Vagina (tissue), 2 donors: ENCODE data around the gene DAGLA. TPM values are rescaled to one million over a fixed set of nuclear protein-coding genes. Genes with fewer than 3 reads are reported as not detected.

Experiments
- DNase-seq, 2 donors: peaks; one replicate each; pipeline ENCODE4 v3.0.0-alpha.2; 2017; ENCODE audit errors: extremely low spot score in 2 of 2
- H3K27ac ChIP-seq: fragments of 200-600 bp; sonication (generic); one replicate; pipeline ENCODE4 v1.5.1; 2019
- H3K27me3 ChIP-seq: fragments of 200-600 bp; sonication (generic); one replicate; pipeline ENCODE4 v1.5.1; 2019
- H3K36me3 ChIP-seq, 2 donors: fragments of 200-600 bp; sonication (generic); one replicate each; pipeline ENCODE4 v1.5.1; 2017 to 2019
- H3K4me1 ChIP-seq: fragments of 200-600 bp; sonication (generic); one replicate; pipeline ENCODE4 v1.5.1; 2019
- H3K4me3 ChIP-seq, 2 donors: fragments of 200-600 bp; sonication (generic); 1 replicate in 1 of 2; 2 replicates in 1 of 2; pipeline ENCODE4 v1.5.1; 2016 to 2019
- H3K9me3 ChIP-seq: fragments of 200-600 bp; sonication (generic); one replicate; pipeline ENCODE4 v1.5.1; 2019
- POLR2A ChIP-seq, 2 donors: fragments of 450-650 bp; IDR thresholded peaks; one replicate each; pipeline ENCODE4 v1.6.1; 2017; ENCODE audit warnings: antibody characterized with exemption in 2 of 2, mild to moderate bottlenecking in 2 of 2, moderate library complexity in 2 of 2
- POLR2AphosphoS5 ChIP-seq, 2 donors: sonication (generic); formaldehyde crosslinking; IDR thresholded peaks; one replicate each; pipeline ENCODE4 v1.9.0; 2017; ENCODE audit warnings: antibody characterized with exemption in 2 of 2, mild to moderate bottlenecking in 2 of 2, low read depth in 1 of 2; ENCODE audit not compliant: insufficient read depth in 1 of 2
- intact Hi-C: fragments of 100-400 bp; cut with DNase I; formaldehyde crosslinking; loops from one replicate; pipeline ENCODE4 v1.15.1; 2023
- total RNA-seq: library from RNA; depleted of rRNA; stranded (reverse); fragments of >200 nt; gene quantifications from one replicate; pipeline ENCODE4 v1.2.3, GENCODE V29; 2016
- TF ChIP-seq, protein P1 (sequence below), 3 experiments: fragments of 450-650 bp in 2 of 3; fragments of 200-600 bp in 1 of 3; sonication (generic) in 1 of 3; IDR thresholded peaks; one replicate each; pipeline ENCODE4 v1.5.1; 2017 to 2019; ENCODE audit warnings: antibody characterized with exemption in 3 of 3, mild to moderate bottlenecking in 2 of 3, moderate library complexity in 2 of 3

DAGLA gene
- total RNA-seq, 1 donor from 2014 or later: 1.5 TPM

DNA sequence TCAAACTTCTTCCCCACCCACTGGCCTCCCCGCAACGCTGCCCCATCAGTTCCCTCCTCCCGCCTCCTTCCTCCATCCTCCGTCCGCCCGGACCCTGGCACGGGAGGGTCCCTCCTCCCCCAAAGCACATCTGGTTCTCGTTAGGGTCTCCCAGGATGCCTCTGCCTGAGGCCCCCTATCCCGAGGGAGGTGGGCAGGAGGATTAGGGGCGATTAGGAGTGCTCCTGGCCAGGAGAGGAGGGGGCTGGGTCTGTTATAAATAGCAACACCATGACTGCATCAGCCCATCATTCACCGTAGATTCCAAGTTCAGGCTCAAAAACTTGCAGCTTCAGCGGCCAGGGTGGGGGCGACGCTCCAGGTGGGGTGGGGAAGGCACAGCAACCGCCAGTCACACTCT lies 82.6 kb downstream of the DAGLA start:
- no peaks in the 10 kb centered on the region for H3K4me1 ChIP-seq
- TF ChIP-seq, protein P1, sequence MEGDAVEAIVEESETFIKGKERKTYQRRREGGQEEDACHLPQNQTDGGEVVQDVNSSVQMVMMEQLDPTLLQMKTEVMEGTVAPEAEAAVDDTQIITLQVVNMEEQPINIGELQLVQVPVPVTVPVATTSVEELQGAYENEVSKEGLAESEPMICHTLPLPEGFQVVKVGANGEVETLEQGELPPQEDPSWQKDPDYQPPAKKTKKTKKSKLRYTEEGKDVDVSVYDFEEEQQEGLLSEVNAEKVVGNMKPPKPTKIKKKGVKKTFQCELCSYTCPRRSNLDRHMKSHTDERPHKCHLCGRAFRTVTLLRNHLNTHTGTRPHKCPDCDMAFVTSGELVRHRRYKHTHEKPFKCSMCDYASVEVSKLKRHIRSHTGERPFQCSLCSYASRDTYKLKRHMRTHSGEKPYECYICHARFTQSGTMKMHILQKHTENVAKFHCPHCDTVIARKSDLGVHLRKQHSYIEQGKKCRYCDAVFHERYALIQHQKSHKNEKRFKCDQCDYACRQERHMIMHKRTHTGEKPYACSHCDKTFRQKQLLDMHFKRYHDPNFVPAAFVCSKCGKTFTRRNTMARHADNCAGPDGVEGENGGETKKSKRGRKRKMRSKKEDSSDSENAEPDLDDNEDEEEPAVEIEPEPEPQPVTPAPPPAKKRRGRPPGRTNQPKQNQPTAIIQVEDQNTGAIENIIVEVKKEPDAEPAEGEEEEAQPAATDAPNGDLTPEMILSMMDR (IDR thresholded peaks at IDR 0.05): no peak
- TF ChIP-seq POLR2AphosphoS5 (IDR thresholded peaks at IDR 0.05; ENCODE audit: insufficient read depth in 1 of 2, low read depth in 1 of 2): no peak
- TF ChIP-seq POLR2A (IDR thresholded peaks at IDR 0.05): no peak
- H3K36me3 ChIP-seq: no peaks in the 10 kb centered on the region
- no peak for DNase-seq
- no peak overlapping the region for H3K4me3 ChIP-seq
- no peak overlapping the region for H3K27ac ChIP-seq
- H3K9me3 ChIP-seq: no peaks in the 10 kb centered on the region
- H3K27me3 ChIP-seq: no peaks in the 10 kb centered on the region
- intact Hi-C loops: no loop called here

DNA sequence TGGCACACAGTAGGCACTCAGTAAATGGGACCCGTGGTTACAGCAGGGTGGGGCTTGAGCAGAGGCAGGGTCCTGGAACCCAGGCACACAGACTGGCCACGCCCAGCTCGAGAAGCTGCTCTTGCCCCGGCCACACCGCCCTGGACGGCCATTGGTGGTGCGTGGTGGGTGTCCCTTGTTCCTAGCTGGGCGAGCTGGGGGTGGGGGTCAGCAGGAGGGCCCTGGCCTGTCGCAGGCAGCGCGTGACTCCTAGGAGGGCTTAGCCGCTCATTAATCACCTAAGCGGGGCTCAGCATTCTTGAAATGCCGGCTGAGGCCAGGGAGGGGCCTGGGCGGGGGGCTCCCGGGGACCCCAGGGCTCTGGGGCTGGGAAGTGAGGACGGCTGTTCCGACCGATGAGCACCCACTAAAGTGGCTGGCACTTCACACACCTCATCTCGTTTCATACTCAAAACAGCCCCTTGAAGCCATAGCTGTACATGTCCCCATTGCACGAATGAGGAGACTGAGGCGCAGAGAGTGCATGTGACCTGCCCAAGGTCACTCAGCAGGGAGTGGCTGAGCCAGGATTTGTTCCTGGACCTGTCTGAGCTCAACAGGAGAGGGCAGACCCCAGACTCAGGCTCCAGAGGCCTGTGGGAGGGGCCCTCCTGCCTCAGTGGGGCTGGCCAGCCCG lies 83.9 kb downstream of the DAGLA start:
- Histone ChIP-seq H3K9me3 (no peaks in the 10 kb centered on the region), H3K27ac (no peak overlapping the region), H3K27me3 (no peaks in the 10 kb centered on the region), H3K36me3 (no peaks in the 10 kb centered on the region), H3K4me3 (no peak overlapping the region), H3K4me1 (no peaks in the 10 kb centered on the region)
- DNase-seq: no peak
- TF ChIP-seq POLR2A (IDR thresholded peaks at IDR 0.05): no peak
- TF ChIP-seq, protein P1 (IDR thresholded peaks at IDR 0.05): no peak
- no peak for TF ChIP-seq POLR2AphosphoS5 (IDR thresholded peaks at IDR 0.05; ENCODE audit: insufficient read depth in 1 of 2, low read depth in 1 of 2)
- intact Hi-C loops: no loop called here

DNA sequence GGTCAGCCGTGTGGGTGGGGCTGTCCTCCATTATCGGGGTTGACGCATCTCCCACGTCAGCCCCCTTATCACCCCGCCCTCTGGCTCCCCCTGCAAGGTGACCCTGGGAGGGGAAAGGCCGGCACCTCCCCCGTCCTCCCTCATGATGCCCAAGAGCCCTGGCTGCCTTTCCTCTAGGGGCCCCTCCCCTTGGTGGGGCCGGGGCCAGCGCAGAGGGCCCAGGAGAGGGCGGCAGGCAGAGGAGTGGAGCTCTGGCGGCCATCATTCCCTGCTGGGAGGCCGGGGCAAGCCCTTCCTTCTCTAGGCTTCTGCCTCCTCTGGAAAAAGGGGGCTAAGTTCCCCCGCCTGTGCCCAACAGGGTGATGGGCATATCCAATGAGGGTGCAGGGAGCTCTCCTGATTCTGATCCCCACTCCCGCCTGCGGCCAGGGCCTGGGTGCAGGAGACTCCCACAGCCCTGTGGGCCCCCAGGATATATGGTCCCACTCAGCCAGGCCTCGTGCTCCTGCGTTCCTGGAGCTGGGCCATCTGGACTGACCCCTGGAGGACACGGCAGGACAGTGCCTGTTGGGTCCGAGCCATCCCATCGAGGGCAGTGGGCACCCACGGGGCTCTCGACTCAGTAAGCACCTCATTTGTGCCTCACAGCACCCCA lies 84.5 kb downstream of the DAGLA start:
- H3K27ac ChIP-seq: no peak overlapping the region
- no peaks in the 10 kb centered on the region for H3K4me1 ChIP-seq
- no peaks in the 10 kb centered on the region for H3K36me3 ChIP-seq
- TF ChIP-seq, protein P1 (IDR thresholded peaks at IDR 0.05): no peak
- no peak for TF ChIP-seq POLR2AphosphoS5 (IDR thresholded peaks at IDR 0.05; ENCODE audit: insufficient read depth in 1 of 2, low read depth in 1 of 2)
- TF ChIP-seq POLR2A (IDR thresholded peaks at IDR 0.05): no peak
- DNase-seq: no peak
- intact Hi-C loops: no loop called here
- no peak overlapping the region for H3K4me3 ChIP-seq
- H3K9me3 ChIP-seq: no peaks in the 10 kb centered on the region
- H3K27me3 ChIP-seq: no peaks in the 10 kb centered on the region

DNA sequence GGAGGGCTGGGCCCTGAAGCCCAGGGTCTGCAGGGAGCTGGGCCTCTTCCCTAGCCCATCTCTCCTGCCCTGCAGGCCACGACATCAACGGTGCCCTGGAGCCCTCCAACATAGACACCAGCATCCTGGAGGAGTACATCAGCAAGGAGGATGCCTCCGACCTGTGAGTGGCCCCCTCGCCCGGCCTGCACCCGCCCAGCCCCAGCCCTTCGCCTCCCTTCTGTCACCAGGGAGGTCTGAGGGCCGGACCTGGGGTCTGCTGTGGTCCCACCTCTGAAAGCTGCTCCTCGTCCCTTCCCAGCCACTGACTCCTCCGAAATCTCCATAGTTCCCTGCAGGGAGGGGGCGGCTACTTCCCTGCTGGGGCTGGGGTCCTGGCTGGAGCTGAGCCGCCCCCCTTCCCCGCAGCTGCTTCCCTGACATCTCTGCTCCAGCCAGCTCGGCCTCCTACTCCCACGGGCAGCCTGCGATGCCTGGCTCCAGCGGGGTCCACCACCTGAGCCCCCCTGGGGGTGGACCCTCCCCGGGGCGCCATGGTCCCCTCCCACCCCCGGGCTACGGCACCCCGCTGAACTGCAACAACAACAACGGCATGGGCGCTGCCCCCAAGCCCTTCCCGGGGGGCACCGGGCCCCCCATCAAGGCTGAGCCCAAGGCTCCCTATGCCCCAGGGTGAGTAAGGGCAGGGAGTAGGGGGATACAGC lies 85.5 kb downstream of the DAGLA start:
- Histone ChIP-seq H3K4me1 (no peaks in the 10 kb centered on the region), H3K27me3 (no peaks in the 10 kb centered on the region), H3K27ac (no peak overlapping the region), H3K9me3 (no peaks in the 10 kb centered on the region), H3K36me3 (no peaks in the 10 kb centered on the region), H3K4me3 (no peak overlapping the region)
- no peak for TF ChIP-seq POLR2AphosphoS5 (IDR thresholded peaks at IDR 0.05; ENCODE audit: insufficient read depth in 1 of 2, low read depth in 1 of 2)
- no peak for TF ChIP-seq POLR2A (IDR thresholded peaks at IDR 0.05)
- TF ChIP-seq, protein P1 (IDR thresholded peaks at IDR 0.05): no peak
- no peak for DNase-seq
- intact Hi-C loops: no loop called here
